Limb (tissue), 2 donors: Measurements from ENCODE around the gene HBD.
"Not testable (repeated sequence)": the region's sequence is repeated elsewhere in the genome, so short reads cannot be mapped to it uniquely, and the experiment has no call there.

ENCODE experiments used
- DNase-seq, 2 donors: peaks; one replicate each; pipeline ENCODE4 v3.0.0-alpha.2; 2016; ENCODE audit errors: extremely low spot score in 2 of 2

The HBD gene

DNA sequence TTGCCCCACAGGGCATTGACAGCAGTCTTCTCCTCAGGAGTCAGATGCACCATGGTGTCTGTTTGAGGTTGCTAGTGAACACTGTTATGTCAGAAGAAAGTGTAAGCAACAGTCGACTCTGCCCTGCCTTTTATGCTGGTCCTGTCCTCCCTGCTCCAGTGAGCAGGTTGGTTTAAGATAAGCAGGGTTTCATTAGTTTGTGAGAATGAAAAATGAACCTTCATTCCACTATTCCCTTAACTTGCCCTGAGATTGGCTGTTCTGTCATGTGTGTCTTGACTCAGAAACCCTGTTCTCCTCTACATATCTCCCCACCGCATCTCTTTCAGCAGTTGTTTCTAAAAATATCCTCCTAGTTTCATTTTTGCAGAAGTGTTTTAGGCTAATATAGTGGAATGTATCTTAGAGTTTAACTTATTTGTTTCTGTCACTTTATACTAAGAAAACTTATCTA lies at the start of gene HBD:
TSS of gene HBD (minus strand) at position 103 of the 454 bp plus-strand sequence. CDS start at position 53, 50 bp downstream.
- DNase-seq = no peak

DNA sequence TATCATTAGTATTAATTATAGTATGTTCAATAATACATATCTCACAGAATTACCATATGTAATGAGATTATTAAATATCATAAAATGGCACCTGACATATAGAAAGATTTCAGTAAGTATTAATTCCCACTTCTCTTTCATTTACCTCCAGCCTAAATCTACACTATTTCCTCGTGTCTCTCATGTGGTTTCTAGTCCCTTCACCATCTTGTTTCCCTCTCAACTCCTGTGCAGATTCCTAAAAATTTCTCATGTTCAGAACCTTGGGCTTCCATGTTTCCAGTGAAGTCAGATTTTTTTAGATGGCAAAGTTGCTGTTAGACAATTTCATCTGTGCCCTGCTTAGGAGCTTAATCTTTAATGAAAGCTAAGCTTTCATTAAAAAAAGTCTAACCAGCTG lies 49.6 kb upstream of the HBD start:
- DNase-seq = no peak

DNA sequence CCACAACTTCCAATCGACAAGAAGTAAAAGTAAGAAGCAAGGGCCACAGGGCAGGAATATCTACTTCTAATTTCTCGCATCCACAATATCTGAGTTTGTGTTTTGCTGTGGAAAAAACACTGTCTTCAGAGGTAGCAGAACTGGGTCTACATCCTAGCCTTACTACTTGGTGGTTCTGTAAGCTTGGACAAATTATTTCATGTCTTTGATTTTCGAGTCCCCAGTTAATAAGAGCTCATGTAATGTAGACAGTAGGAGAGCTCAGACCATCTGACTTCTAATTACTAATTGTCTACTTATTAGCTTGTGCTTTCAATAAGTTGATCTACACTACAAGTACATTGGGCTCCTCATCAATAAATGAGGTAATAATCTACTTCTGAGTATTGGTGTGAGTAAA lies 48.8 kb upstream of the HBD start:
- no peak for DNase-seq

DNA sequence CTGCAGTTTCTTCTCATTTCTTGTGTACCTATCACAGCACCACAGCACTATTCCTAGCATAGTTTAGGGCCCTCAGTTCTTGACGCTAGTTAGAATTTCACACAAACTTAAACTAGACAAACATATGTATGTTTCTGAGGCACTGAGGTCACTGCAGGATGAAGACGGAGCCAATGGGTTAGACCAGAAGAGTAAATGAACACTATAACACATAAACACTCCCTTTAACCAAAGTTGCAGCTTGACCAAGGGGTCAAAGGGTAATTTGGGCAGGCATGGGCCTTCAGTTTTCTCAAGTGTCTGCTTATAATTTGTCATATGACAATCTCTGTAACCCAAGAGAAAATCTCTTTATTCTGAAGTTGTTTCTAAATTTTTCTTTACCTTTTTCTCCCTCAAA lies 48.3 kb upstream of the HBD start:
- DNase-seq = no peak

DNA sequence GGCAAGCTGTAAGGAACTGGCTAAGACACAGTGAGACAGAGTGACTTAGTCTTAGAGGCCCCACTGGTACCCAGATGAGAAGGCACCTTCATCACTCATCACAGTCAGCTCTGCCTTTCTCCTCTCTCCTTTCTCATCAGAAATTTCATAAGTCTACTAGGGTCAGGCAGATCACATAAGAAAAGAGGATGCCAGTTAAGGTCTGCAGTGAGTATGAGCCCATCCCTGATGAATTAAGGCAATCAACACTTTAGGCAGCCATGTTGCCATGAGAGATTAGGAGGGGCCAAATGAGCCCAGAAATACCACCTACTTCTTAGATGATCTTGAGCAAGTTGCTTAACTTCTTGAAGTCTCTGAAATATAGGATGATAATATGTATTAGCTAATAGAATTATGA lies 47.3 kb upstream of the HBD start:
- DNase-seq = no peak

DNA sequence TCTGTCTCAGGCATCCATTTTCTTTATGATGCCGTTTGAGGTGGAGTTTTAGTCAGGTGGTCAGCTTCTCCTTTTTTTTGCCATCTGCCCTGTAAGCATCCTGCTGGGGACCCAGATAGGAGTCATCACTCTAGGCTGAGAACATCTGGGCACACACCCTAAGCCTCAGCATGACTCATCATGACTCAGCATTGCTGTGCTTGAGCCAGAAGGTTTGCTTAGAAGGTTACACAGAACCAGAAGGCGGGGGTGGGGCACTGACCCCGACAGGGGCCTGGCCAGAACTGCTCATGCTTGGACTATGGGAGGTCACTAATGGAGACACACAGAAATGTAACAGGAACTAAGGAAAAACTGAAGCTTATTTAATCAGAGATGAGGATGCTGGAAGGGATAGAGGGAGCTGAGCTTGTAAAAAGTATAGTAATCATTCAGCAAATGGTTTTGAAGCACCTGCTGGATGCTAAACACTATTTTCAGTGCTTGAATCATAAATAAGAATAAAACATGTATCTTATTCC lies 46.4 kb upstream of the HBD start:
- peak in 1 of 2 donors; percentile 10 for DNase-seq

DNA sequence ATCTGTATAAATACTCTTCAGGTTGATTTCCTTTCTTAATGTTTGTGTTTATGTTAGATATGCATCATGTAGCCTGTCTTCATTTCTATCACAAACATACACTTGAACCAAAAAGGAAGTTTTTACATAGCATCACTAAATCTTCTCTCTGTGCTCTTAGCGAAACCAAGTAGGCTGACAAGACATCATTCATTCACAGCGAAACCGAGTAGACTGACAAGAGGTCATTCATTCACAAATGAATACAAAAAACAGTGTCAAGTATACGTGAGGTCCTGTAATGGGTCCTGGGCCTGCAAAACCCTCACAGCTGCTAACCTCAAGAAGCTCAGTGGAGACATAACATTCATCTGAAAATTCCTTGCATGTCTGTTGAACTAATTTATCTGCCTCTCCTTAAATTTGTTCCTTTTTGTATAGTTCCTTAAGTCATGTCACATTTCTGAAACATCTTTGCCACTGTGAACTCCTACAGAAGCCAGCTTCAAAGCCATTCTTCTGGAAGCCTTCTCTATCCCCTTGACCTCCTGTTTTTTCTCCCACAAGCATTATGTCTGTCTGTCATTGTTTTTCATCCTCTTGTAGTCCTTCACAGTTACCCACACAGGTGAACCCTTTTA lies 45.3 kb upstream of the HBD start:
- DNase-seq = no peak

DNA sequence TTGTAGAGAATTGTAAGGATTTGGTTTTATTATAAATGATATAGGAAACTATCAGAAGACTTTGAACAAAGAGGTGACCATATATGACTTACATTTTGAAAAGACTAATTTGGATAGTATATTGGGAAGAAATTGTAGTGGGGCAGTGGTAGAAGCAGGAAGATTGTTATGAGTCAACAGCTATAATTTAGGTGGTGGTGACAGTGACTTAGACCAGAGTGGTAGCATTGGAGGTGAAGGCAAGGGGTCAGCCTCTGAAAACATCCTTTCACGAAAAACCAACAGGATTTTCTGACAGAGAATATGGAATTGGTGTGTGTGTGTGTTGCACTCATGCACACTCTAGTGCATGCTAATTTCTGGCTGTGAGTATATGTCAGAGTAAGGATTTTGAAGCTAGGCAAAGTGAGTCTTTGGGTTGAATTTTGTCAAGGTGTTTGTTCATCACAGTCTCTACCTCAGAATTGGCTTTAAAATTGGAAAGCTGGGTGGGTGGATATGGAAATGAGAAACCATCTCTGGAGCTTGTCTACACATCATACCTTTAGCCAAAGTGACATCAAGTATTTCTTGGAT lies 43.6 kb upstream of the HBD start:
- no peak for DNase-seq

DNA sequence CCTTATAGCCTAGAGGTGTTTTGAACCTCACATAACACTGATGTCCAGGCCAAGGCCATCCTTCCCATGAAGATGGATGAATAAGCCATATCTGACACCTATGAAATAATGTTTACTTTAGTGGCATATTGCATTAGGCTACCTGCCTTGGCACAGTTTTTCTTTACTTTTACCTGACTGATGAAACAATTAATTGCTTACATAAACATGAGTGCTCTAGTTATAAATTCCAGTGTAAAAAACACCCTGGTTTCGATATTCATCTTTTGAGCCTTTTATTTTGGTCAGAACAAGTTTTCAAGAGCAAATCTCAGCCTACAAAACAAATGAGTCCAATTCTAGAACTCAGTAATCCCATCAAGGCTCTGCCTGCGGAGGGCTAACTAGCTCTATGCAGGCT lies 42.4 kb upstream of the HBD start:
- no peak for DNase-seq

DNA sequence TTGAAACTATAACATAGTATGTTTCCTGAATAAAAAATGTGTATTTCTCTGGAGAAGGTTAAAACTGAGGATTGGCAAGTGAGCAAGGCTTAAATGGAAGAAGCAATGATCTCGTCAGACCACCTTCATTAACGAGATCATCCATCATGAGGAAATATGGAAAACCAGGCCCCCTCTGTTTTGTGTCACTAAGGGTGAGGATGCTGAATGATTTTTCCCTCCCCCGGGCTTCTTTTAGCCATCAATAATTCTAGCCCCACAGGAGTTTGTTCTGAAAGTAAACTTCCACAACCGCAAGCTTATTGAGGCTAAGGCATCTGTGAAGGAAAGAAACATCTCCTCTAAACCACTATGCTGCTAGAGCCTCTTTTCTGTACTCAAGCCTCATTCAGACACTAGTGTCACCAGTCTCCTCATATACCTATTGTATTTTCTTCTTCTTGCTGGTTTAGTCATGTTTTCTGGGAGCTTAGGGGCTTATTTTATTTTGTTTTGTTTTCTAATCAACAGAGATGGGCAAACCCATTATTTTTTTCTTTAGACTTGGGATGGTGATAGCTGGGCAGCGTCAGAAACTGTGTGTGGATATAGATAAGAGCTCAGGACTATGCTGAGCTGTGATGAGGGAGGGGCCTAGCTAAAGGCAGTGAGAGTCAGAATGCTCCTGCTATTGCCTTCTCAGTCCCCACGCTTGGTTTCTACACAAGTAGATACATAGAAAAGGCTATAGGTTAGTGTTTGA lies 41.3 kb upstream of the HBD start:
- DNase-seq = no peak

DNA sequence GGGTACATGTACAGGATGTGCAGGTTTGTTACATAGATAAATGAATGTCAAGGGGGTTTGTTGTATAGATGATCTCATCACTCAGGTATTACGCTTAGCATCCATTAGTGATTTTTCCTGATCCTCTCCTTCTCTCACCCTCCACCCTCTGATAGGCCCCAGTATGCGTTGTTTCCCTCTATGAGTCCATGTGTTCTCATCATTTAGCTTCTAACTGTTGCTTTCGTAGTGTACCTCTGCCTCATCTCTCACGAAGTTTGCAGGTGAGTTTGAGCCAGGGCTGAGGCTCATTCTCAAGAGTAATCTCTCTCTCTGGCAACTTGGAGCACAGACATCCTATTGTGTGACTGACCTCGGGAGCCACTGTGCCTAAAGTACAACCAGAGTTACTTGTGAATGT lies 40.1 kb upstream of the HBD start:
- no peak for DNase-seq

DNA sequence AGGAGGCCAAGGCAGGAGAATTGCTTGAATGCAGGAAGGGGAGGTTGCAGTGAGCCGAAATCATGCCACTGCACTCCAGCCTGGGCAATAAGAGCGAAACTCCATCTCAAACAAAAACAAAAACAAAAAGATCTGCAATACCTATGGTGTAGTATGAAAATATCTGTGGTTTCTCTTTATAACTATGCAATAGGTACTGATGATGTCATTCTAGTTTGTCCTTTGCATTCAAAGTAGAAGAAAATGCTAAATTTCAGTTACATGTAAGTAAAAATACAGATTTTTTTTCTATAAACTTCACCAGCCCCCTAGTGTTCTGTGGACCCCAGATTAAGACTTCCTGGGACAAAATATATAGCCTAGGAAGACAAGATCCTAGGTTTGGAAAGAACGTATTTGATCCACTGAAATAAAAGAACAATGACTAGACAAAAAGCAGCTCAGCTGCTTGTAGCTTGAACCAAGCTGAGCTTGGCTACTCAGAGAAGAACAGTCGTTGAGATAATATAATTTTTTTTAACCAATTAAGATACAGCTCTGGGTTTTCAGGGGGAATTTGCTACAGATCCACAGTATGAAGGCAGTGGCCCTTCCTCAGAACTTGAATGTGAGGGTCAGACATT lies 38.2 kb upstream of the HBD start:
- no peak for DNase-seq

DNA sequence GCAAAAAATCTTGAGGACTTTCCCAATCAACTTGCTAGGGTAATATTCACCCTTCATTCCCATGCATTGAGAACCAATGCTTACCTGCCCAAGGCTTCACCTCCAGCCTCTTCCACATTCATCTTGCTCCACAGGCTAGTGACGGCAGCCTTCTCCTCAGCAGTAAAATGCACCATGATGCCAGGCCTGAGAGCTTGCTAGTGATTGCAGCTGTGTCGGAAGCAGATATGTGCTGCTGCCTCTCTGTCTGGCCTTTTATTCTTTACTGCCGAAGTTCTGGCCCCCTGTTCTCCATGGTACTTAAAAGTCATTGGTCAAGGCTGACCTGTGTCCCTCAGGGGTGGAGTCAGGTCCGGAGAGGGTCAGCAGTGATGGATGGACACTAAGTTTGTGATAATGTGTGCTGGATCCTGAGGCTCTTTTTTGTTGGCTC lies 35.4 kb upstream of the HBD start, which contains the start of gene HBE1:
TSS of gene HBE1 (minus strand) at position 231 of the 433 bp plus-strand sequence. CDS start at position 176, 55 bp downstream.
- DNase-seq = no peak

DNA sequence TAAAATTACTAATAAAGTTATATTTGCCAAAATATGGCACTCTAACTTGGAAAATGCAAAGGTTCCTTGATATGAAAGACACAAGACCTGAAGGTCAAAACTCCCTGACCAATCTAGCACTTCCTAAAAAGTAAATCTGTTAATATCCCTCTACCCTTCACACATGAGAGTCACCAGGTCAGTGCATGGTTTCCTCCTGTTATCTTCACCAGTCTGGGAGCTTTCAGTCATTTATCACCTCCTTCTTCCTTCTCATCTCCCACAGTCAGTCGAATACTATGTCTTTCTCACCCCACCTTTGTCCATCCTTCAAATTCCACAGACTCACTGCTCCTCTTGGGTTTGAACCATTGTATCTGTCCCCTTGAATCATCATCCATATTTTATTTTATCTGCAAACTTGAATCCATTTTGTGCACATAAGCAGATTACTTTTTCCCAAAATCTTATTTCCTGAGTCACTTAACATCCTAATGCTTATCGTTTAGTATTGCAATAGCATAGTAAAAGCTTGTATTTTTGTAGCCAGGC lies 32.8 kb upstream of the HBD start:
- no peak for DNase-seq

DNA sequence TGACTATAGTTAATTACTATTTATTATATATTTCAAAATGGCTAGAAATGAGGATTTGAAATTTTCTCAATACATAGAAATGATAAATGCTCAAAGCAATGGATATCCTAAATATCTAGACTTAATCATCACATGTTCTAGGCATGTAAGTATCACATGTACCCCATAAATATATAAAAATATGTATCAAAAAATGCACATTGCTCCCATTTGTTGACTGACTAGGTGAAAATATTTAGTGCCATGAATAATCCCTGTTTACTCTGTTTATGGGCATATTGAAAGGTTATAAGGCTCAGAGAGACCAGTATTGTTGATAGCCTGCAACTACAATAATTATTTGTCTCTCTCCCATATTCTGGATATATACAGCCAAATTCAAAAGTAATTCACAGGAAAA lies 32.3 kb upstream of the HBD start:
- DNase-seq = no peak

DNA sequence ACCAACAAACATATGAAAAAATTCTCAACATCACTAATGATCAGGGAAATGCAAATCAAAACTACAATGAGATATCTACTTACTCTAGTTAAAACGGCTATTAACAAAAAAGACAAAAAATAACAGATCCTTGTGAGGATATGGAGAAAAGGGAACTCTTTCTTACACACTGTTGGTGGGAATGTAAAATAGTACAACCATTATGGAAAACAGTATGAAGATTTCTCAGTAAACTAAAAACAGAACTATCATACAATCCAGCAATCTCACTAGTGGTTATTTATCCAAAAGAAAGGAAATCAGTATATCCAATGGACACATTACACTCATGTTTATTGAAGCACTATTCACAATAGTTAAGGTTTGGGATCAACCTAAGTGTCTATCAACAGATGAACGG lies 31.5 kb upstream of the HBD start:
- DNase-seq = no peak

DNA sequence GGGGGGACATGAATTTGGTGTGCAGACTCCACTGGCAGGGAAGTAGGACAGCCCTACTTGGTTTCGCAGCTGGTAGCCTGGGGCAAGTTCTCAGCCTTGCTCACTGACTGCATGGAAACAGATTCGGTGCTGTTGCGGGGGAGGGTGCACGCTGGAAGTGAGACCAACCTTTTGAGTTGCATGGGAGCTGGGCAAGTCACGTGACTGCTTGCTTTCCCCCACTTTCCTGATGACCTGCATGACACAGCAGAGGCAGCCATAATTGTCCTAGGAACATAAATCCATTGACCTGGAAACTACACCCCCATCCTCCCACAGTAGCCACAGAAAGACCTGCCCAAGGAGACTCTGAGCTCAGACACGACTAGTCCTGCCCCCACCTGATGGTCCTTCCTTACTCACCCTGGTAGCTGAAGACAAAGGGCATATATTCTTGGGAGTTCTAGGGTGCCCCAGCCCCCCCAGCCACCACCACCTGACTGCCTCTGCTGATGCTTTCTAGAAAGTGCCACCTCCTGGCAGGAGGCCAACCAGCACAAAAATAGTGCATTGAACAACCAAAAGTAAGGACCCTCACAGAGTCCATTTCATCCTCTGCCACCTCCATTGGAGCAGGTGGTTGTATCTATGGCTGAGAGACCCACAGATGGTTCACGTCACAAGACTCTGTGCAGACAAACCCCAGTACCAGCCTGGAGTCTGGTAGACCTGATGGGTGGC lies 24.4 kb upstream of the HBD start:
- DNase-seq = no peak

DNA sequence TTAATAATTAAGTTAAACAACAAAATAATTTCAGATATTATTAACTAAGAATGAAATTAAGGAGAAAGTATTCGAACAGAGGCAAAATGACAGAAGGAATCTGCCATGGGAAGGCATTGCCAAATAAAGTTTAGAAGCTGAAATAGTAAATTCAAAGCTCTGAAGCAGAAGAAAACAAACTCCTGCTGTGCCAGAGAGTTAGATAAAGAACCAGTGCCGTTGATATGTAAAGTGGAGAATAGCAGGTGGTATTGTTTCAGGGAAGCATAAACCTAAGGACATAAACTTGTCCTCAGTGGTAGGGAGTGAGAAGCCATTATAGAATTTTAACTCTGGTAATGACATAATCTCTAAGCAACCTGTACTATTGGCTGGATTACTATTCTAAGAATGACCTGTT lies 23.0 kb upstream of the HBD start:
- no peak for DNase-seq

DNA sequence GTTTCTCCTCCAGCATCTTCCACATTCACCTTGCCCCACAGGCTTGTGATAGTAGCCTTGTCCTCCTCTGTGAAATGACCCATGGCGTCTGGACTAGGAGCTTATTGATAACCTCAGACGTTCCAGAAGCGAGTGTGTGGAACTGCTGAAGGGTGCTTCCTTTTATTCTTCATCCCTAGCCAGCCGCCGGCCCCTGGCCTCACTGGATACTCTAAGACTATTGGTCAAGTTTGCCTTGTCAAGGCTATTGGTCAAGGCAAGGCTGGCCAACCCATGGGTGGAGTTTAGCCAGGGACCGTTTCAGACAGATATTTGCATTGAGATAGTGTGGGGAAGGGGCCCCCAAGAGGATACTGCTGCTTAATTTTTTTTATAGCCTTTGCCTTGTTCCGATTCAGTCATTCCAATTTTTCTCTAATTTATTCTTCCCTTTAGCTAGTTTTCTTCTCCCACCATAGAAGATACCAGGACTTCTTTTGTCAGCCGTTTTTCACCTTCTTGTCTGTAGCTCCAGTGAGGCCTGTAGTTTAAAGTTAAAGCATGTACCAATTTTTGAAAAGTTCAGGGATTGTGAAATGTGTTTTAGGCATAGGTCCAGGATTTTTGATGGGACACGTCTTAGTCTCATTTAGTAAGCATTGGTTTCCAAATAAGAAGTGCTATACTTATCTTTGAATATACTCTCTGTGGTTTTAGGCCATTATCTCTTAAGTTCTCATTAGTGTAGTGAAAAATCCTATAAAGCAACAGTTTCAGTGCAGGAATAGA lies 20.5 kb upstream of the HBD start, which contains the start of gene HBG2:
TSS of gene HBG2 (minus strand) at position 136 of the 768 bp plus-strand sequence. CDS start at position 83, 53 bp downstream.
- DNase-seq = not testable (repeated sequence)

DNA sequence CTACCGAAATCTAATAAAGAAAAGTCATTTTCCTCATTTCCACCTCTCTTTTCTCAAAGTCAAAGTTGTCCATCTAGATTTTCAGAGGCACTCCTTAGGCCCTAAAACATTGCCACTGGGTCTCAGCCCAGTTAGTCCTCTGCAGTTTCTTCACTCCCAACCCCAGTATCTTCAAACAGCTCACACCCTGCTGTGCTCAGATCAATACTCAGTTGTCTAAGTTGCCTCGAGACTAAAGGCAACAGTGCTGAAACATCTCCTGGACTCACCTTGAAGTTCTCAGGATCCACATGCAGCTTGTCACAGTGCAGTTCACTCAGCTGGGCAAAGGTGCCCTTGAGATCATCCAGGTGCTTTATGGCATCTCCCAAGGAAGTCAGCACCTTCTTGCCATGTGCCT lies 19.7 kb upstream of the HBD start:
- DNase-seq = not testable (repeated sequence)
